K562 (cell line): ENCODE results near the gene LRRC41. TPM values are rescaled to one million over a fixed set of nuclear protein-coding genes. Genes with fewer than 3 reads are reported as not detected.
A peak's percentile ranks its signal among the peaks of the same experiment; 100 is the strongest.

Source experiments
- ARNT ChIP-seq, 2 experiments: fragments of 450-650 bp; IDR thresholded peaks; 2 replicates each; pipeline ENCODE4 v1.6.1; 2016; ENCODE audit warnings: mild to moderate bottlenecking in 1 of 2
- ATF3 ChIP-seq, 2 experiments: fragments of 450-650 bp in 1 of 2; sonication (generic) in 1 of 2; formaldehyde crosslinking in 1 of 2; IDR thresholded peaks in 1 of 2; conservative IDR thresholded peaks in 1 of 2; 2 replicates each; pipeline versions ENCODE4 v1.6.1 to v1.8.1; 2016 to 2023; ENCODE audit warnings: mild to moderate bottlenecking in 2 of 2, moderate library complexity in 2 of 2, inconsistent platforms in 1 of 2, missing genetic modification reagents in 1 of 2
- ATF7 ChIP-seq: fragments of 450-650 bp; IDR thresholded peaks from 2 replicates; pipeline ENCODE4 v1.7.1; 2014; ENCODE audit warnings: mild to moderate bottlenecking, moderate library complexity
- CHCHD3 ChIP-seq: fragments of 250-450 bp; sonication (Bioruptor Pico); IDR thresholded peaks from 2 replicates; pipeline ENCODE4 v2.1.2; 2022; ENCODE audit warnings: mild to moderate bottlenecking
- CREB5 ChIP-seq: fragments of 250-450 bp; sonication (Bioruptor Pico); IDR thresholded peaks from 2 replicates; pipeline ENCODE4 v1.5.0; 2020; ENCODE audit warnings: mild to moderate bottlenecking
- E2F3 ChIP-seq: fragments of 250-450 bp; sonication (Bioruptor Pico); IDR thresholded peaks from 2 replicates; pipeline ENCODE4 v1.4.0; 2020; ENCODE audit warnings: mild to moderate bottlenecking
- HIVEP1 ChIP-seq: fragments of 250-450 bp; sonication (Bioruptor Pico); IDR thresholded peaks from 2 replicates; pipeline ENCODE4 v1.4.0; 2020; ENCODE audit warnings: mild to moderate bottlenecking
- HNRNPUL1 ChIP-seq: fragments of 200-400 bp; formaldehyde crosslinking; IDR thresholded peaks from 2 replicates; pipeline ENCODE4 v1.6.1; 2017; ENCODE audit warnings: low read length
- MNT ChIP-seq, 2 experiments: fragments of 450-650 bp; conservative IDR thresholded peaks; 2 replicates each; pipeline ENCODE4 v1.6.1; 2017; ENCODE audit warnings: mild to moderate bottlenecking in 2 of 2, moderate library complexity in 2 of 2
- NFRKB ChIP-seq: fragments of 450-650 bp; IDR thresholded peaks from 2 replicates; pipeline ENCODE4 v1.6.1; 2016; ENCODE audit warnings: low read depth
- PML ChIP-seq: IDR thresholded peaks from 2 replicates; pipeline ENCODE4 v1.6.1; 2012; ENCODE audit warnings: low read length, inconsistent platforms
- PREB ChIP-seq: sonication (generic); formaldehyde crosslinking; IDR thresholded peaks from 2 replicates; pipeline ENCODE4 v1.8.1; 2023; ENCODE audit warnings: mild to moderate bottlenecking, missing genetic modification reagents
- PTRF ChIP-seq: fragments of 450-650 bp; IDR thresholded peaks from 2 replicates; pipeline ENCODE4 v1.6.1; 2016; ENCODE audit warnings: mild to moderate bottlenecking, missing genetic modification characterization, missing compliant biosample characterization
- SFPQ ChIP-seq: fragments of 200-400 bp; formaldehyde crosslinking; IDR thresholded peaks from 2 replicates; pipeline ENCODE4 v1.6.1; 2017; ENCODE audit warnings: mild to moderate bottlenecking, low read depth, low read length, moderate library complexity
- SNRNP70 ChIP-seq: fragments of 200-400 bp; formaldehyde crosslinking; optimal IDR thresholded peaks from 2 replicates; pipeline ENCODE3; 2017; ENCODE audit warnings: low read depth, low read length
- TEAD1 ChIP-seq, 2 experiments: fragments of 450-650 bp in 1 of 2; sonication (generic) in 1 of 2; formaldehyde crosslinking; IDR thresholded peaks; 2 replicates each; pipeline versions ENCODE4 v1.4.0 to v1.8.0; 2020 to 2022; ENCODE audit warnings: mild to moderate bottlenecking in 2 of 2, missing genetic modification reagents in 1 of 2
- ZNF217 ChIP-seq: sonication (generic); formaldehyde crosslinking; IDR thresholded peaks from 2 replicates; pipeline ENCODE4 v1.8.0; 2022; ENCODE audit warnings: mild to moderate bottlenecking, missing genetic modification reagents
- ZNF511 ChIP-seq: sonication (generic); formaldehyde crosslinking; IDR thresholded peaks from 2 replicates; pipeline ENCODE4 v1.8.0; 2022; ENCODE audit warnings: mild to moderate bottlenecking, missing genetic modification reagents
- ZNF75A ChIP-seq: fragments of 450-650 bp; formaldehyde crosslinking; IDR thresholded peaks from 2 replicates; pipeline ENCODE4 v1.4.0; 2020; ENCODE audit warnings: mild to moderate bottlenecking
- ZNF764 ChIP-seq: fragments of 250-450 bp; sonication (Bioruptor Pico); IDR thresholded peaks from 2 replicates; pipeline ENCODE4 v1.4.0; 2020; ENCODE audit warnings: low read depth, mild to moderate bottlenecking, moderate library complexity
- polyA plus RNA-seq, 8 experiments: library from polyadenylated mRNA; depleted of rRNA in 4 of 8; stranded (reverse) in 5 of 8; unstranded in 3 of 8; fragments of >200 nt; fragmentation: Nextera tagmentation in 2 of 8; fragmentation: Illumina TruSeq in 1 of 8; extraction: Ambion mirVana in 2 of 8; extraction: Trizol in 1 of 8; gene quantifications; 2 replicates each; pipeline versions ENCODE4 v1.2.1 to v1.2.3, GENCODE V29; 2011 to 2014; ENCODE audit warnings: inconsistent platforms in 1 of 8, missing spikeins in 1 of 8
- total RNA-seq, 7 experiments: library from RNA; depleted of rRNA in 6 of 7; stranded (reverse); fragments of >200 nt in 6 of 7; fragmentation: Illumina TruSeq in 2 of 7; extraction: Trizol in 2 of 7; gene quantifications; 2 replicates each; pipeline versions ENCODE4 v1.2.1 to v1.2.3, GENCODE V29; 2011 to 2021; ENCODE audit warnings: low replicate concordance in 1 of 7

LRRC41 gene
- total and polyA plus RNA-seq, 9 of the 15 experiments (the other 6 are each of a cell fraction or from before 2014, with no cell fraction given) = 10.5 to 64.7 (median 44.2) TPM

- TF ChIP-seq SNRNP70 (no peak), PREB (no peak), ZNF764 (CRISPR knock-in tag) (no peak), ATF3 (IDR thresholded peaks at IDR 0.05) (peak; percentile 98), ATF3 (CRISPR knock-in tag; conservative IDR thresholded peaks at IDR 0.05) (peak; percentile 69), E2F3 (CRISPR knock-in tag) (0 out of 2 replicates have a peak, but pooled peaks have one; percentile 27), ZNF217 (CRISPR knock-in tag) (no peak), ARNT (IDR thresholded peaks at IDR 0.05) (no peak), PML (no peak), NFRKB (no peak), CREB5 (CRISPR knock-in tag) (no peak), ZNF511 (CRISPR knock-in tag) (peak; percentile 77; the same call in 1 of the 2 replicates), ZNF75A (no peak), PTRF (tag) (no peak), HNRNPUL1 (no peak), TEAD1 (CRISPR knock-in tag; IDR thresholded peaks at IDR 0.05) (0 out of 4 replicates have a peak, but pooled peaks of 1 of the 2 experiments have one; percentile 56), SFPQ (no peak), CHCHD3 (CRISPR knock-in tag) (no peak), MNT (conservative IDR thresholded peaks at IDR 0.05) (peak in 1 of 2 experiments; percentile 31; a peak in 2 of 4 replicates), HIVEP1 (CRISPR knock-in tag) (no peak), ATF7 (peak; percentile 93)
Measured at GRCh38 chr1:46285730-46286477, 17.5 kb downstream of the LRRC41 start (continued).
